ENCODE data around the gene FAS.

DNA sequence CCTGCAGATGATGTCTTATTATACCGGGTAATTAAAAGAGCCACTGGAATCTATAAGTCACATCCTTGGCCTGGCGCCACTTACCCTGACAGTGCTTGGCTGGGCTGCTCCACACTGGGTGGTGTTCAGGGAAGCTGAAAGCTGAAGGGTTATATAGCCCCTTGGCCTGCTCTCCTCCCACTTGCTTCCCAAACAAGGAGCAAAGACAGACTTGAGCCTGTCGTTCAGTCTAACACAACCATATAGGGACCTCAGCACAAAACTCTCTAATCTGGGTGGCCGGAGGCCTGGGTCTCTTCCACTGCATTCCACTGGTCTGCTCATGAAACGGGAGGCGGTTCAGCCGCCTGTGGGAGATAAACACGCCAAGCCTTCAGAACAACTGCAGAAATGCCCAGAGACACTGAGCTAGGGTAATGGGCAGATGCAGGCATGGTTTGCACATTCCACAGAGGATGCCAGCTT, 37.9 kb upstream of the FAS start, which contains the start of gene ACTA2:
- no peak for TF ChIP-seq ZNF292 (tag by site-specific recombination; IDR thresholded peaks at IDR 0.05; ENCODE audit: borderline replicate concordance, low read depth)
- TF ChIP-seq ZNF311 (tag by site-specific recombination; IDR thresholded peaks at IDR 0.05; ENCODE audit: borderline replicate concordance), result no peak
- no peak for TF ChIP-seq ZNF473 (tag by site-specific recombination; IDR thresholded peaks at IDR 0.05)
- TF ChIP-seq, protein P1, sequence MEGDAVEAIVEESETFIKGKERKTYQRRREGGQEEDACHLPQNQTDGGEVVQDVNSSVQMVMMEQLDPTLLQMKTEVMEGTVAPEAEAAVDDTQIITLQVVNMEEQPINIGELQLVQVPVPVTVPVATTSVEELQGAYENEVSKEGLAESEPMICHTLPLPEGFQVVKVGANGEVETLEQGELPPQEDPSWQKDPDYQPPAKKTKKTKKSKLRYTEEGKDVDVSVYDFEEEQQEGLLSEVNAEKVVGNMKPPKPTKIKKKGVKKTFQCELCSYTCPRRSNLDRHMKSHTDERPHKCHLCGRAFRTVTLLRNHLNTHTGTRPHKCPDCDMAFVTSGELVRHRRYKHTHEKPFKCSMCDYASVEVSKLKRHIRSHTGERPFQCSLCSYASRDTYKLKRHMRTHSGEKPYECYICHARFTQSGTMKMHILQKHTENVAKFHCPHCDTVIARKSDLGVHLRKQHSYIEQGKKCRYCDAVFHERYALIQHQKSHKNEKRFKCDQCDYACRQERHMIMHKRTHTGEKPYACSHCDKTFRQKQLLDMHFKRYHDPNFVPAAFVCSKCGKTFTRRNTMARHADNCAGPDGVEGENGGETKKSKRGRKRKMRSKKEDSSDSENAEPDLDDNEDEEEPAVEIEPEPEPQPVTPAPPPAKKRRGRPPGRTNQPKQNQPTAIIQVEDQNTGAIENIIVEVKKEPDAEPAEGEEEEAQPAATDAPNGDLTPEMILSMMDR (tag by site-specific recombination; IDR thresholded peaks at IDR 0.05), result no peak
- no peak for TF ChIP-seq ZNF24 (tag by site-specific recombination; IDR thresholded peaks at IDR 0.05)
- TF ChIP-seq ZNF629 (tag by site-specific recombination; IDR thresholded peaks at IDR 0.05), result no peak
- TF ChIP-seq, protein P2, sequence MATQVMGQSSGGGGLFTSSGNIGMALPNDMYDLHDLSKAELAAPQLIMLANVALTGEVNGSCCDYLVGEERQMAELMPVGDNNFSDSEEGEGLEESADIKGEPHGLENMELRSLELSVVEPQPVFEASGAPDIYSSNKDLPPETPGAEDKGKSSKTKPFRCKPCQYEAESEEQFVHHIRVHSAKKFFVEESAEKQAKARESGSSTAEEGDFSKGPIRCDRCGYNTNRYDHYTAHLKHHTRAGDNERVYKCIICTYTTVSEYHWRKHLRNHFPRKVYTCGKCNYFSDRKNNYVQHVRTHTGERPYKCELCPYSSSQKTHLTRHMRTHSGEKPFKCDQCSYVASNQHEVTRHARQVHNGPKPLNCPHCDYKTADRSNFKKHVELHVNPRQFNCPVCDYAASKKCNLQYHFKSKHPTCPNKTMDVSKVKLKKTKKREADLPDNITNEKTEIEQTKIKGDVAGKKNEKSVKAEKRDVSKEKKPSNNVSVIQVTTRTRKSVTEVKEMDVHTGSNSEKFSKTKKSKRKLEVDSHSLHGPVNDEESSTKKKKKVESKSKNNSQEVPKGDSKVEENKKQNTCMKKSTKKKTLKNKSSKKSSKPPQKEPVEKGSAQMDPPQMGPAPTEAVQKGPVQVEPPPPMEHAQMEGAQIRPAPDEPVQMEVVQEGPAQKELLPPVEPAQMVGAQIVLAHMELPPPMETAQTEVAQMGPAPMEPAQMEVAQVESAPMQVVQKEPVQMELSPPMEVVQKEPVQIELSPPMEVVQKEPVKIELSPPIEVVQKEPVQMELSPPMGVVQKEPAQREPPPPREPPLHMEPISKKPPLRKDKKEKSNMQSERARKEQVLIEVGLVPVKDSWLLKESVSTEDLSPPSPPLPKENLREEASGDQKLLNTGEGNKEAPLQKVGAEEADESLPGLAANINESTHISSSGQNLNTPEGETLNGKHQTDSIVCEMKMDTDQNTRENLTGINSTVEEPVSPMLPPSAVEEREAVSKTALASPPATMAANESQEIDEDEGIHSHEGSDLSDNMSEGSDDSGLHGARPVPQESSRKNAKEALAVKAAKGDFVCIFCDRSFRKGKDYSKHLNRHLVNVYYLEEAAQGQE (tag by site-specific recombination; IDR thresholded peaks at IDR 0.05), result no peak
- TF ChIP-seq ZNF350 (tag by site-specific recombination; IDR thresholded peaks at IDR 0.05), result no peak
- TF ChIP-seq, protein P3, sequence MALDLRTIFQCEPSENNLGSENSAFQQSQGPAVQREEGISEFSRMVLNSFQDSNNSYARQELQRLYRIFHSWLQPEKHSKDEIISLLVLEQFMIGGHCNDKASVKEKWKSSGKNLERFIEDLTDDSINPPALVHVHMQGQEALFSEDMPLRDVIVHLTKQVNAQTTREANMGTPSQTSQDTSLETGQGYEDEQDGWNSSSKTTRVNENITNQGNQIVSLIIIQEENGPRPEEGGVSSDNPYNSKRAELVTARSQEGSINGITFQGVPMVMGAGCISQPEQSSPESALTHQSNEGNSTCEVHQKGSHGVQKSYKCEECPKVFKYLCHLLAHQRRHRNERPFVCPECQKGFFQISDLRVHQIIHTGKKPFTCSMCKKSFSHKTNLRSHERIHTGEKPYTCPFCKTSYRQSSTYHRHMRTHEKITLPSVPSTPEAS (tag by site-specific recombination; IDR thresholded peaks at IDR 0.05), result no peak
- no peak for TF ChIP-seq ZBTB20 (tag by site-specific recombination; IDR thresholded peaks at IDR 0.05)
- TF ChIP-seq ZNF114 (tag by site-specific recombination; IDR thresholded peaks at IDR 0.05), result no peak
- TF ChIP-seq ZNF660 (tag by site-specific recombination; IDR thresholded peaks at IDR 0.05), result no peak
- TF ChIP-seq ZNF302 (tag by site-specific recombination; IDR thresholded peaks at IDR 0.05; ENCODE audit: low read depth), result no peak
- TF ChIP-seq, protein P4, sequence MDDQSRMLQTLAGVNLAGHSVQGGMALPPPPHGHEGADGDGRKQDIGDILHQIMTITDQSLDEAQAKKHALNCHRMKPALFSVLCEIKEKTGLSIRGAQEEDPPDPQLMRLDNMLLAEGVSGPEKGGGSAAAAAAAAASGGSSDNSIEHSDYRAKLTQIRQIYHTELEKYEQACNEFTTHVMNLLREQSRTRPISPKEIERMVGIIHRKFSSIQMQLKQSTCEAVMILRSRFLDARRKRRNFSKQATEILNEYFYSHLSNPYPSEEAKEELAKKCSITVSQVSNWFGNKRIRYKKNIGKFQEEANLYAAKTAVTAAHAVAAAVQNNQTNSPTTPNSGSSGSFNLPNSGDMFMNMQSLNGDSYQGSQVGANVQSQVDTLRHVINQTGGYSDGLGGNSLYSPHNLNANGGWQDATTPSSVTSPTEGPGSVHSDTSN (CRISPR knock-in tag; IDR thresholded peaks at IDR 0.05), result no peak
